Muscle of arm (tissue), 14 donors: ENCODE measurements around the gene HES4. TPM values are rescaled to one million over a fixed set of nuclear protein-coding genes. Genes with fewer than 3 reads are reported as not detected.

ENCODE experiments used
- DNase-seq: peaks from one replicate; pipeline ENCODE4 v3.0.0-alpha.2; 2013
- long read RNA-seq, 11 donors: transcript quantifications; one replicate each; lab custom pipeline, GENCODE V29; 2026
- polyA plus RNA-seq, 12 donors: library from polyadenylated mRNA; unstranded; fragments of 120-200 nt; gene quantifications; one replicate each; pipeline ENCODE4 v1.2.1, GENCODE V29; 2013; ENCODE audit not compliant: insufficient read length in 12 of 12

Gene HES4, protein sequence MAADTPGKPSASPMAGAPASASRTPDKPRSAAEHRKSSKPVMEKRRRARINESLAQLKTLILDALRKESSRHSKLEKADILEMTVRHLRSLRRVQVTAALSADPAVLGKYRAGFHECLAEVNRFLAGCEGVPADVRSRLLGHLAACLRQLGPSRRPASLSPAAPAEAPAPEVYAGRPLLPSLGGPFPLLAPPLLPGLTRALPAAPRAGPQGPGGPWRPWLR
- polyA plus RNA-seq, result 10 to 100 TPM in 7 of 12 donors, 1 to 10 TPM in 4, not detected in 1; 6.4 to 34.3 (median 10.3) TPM
- long read RNA-seq, donor 1, transcript HES4-201 (4 exons, 899 nt), result minor isoform, 6 of 26 reads
- long read RNA-seq, donor 1, transcript HES4-203 (2 exons, 1,038 nt), result major isoform, 14 of 26 reads
- long read RNA-seq, donor 1, transcript HES4-202 (3 exons, 1,040 nt), result minor isoform, 5 of 26 reads
- long read RNA-seq, donor 1, partial matches to known transcripts, result 0 of 26 reads
- long read RNA-seq, donor 1, other reads (novel, unspliced or antisense), result 0 of 26 reads
- long read RNA-seq, donor 2, transcript HES4-201 (4 exons, 899 nt), result minor isoform, 7 of 33 reads
- long read RNA-seq, donor 2, transcript HES4-202 (3 exons, 1,040 nt), result minor isoform, 8 of 33 reads
- long read RNA-seq, donor 2, transcript HES4-203 (2 exons, 1,038 nt), result major isoform, 16 of 33 reads
- long read RNA-seq, donor 2, partial matches to known transcripts, result 0 of 33 reads
- long read RNA-seq, donor 2, other reads (novel, unspliced or antisense), result 0 of 33 reads
- long read RNA-seq, donor 3, transcript HES4-201 (4 exons, 899 nt), result minor isoform, 10 of 31 reads
- long read RNA-seq, donor 3, transcript HES4-203 (2 exons, 1,038 nt), result major isoform, 17 of 31 reads
- long read RNA-seq, donor 3, partial matches to known transcripts, result 0 of 31 reads
- long read RNA-seq, donor 3, other reads (novel, unspliced or antisense), result 0 of 31 reads
- long read RNA-seq, donor 4, partial matches to known transcripts, result 0 of 4 reads
- long read RNA-seq, donor 4, other reads (novel, unspliced or antisense), result 0 of 4 reads
- long read RNA-seq, donor 5, transcript HES4-203 (2 exons, 1,038 nt), result major isoform, 14 of 32 reads
- long read RNA-seq, donor 5, transcript HES4-202 (3 exons, 1,040 nt), result minor isoform, 11 of 32 reads
- long read RNA-seq, donor 5, transcript HES4-201 (4 exons, 899 nt), result minor isoform, 5 of 32 reads
- long read RNA-seq, donor 5, partial matches to known transcripts, result 0 of 32 reads
- long read RNA-seq, donor 5, other reads (novel, unspliced or antisense), result 0 of 32 reads
- long read RNA-seq, donor 6, transcript HES4-201 (4 exons, 899 nt), result major isoform, 11 of 25 reads
- long read RNA-seq, donor 6, transcript HES4-203 (2 exons, 1,038 nt), result minor isoform, 8 of 25 reads
- long read RNA-seq, donor 6, partial matches to known transcripts, result 0 of 25 reads
- long read RNA-seq, donor 6, other reads (novel, unspliced or antisense), result 0 of 25 reads
- long read RNA-seq, donor 7, transcript HES4-203 (2 exons, 1,038 nt), result major isoform, 8 of 14 reads
- long read RNA-seq, donor 7, partial matches to known transcripts, result 0 of 14 reads
- long read RNA-seq, donor 7, other reads (novel, unspliced or antisense), result 0 of 14 reads
- long read RNA-seq, donor 8, transcript HES4-203 (2 exons, 1,038 nt), result major isoform, 13 of 29 reads
- long read RNA-seq, donor 8, transcript HES4-202 (3 exons, 1,040 nt), result minor isoform, 11 of 29 reads
- long read RNA-seq, donor 8, partial matches to known transcripts, result 0 of 29 reads
- long read RNA-seq, donor 8, other reads (novel, unspliced or antisense), result 0 of 29 reads
- long read RNA-seq, donor 9, transcript HES4-201 (4 exons, 899 nt), result major isoform, 8 of 20 reads
- long read RNA-seq, donor 9, transcript HES4-203 (2 exons, 1,038 nt), result minor isoform, 6 of 20 reads
- long read RNA-seq, donor 9, partial matches to known transcripts, result 0 of 20 reads
- long read RNA-seq, donor 9, other reads (novel, unspliced or antisense), result 0 of 20 reads
- long read RNA-seq, donor 10, transcript HES4-202 (3 exons, 1,040 nt), result major isoform, 11 of 33 reads
- long read RNA-seq, donor 10, transcript HES4-201 (4 exons, 899 nt), result major isoform, 11 of 33 reads
- long read RNA-seq, donor 10, transcript HES4-203 (2 exons, 1,038 nt), result minor isoform, 7 of 33 reads
- long read RNA-seq, donor 10, partial matches to known transcripts, result 0 of 33 reads
- long read RNA-seq, donor 10, other reads (novel, unspliced or antisense), result 0 of 33 reads
- long read RNA-seq, donor 11, transcript HES4-201 (4 exons, 899 nt), result minor isoform, 6 of 51 reads
- long read RNA-seq, donor 11, transcript HES4-203 (2 exons, 1,038 nt), result minor isoform, 10 of 51 reads
- long read RNA-seq, donor 11, transcript HES4-202 (3 exons, 1,040 nt), result major isoform, 11 of 51 reads
- long read RNA-seq, donor 11, partial matches to known transcripts, result 22 of 51 reads
- long read RNA-seq, donor 11, other reads (novel, unspliced or antisense), result 0 of 51 reads

DNA sequence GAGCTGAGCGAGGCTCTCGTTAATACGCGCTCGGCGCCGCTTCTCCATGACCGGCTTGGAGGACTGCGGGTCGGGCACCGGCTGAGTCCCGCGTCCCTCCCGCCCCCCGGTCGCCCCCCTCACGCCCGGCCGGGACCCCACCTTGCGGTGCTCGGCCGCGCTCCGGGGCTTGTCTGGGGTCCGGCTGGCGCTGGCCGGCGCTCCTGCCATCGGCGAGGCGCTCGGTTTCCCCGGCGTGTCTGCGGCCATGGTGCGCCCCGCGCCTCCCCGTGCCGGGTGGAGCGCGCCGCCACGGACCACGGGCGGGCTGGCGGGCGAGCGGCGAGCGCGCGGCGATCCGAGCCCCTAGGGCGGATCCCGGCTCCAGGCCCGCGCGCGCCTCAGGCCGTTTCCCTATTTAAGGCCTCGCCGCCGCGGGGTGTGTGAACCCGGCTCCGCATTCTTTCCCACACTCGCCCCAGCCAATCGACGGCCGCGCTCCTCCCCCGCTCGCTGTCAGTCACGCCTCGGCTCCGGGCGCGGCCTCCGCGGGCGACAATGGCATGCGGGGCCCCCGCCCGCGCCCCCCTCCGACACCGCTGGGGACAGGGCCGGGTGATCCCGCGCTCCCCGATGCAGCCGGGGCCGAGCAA lies at the start of gene HES4:
TSS of gene HES4 (minus strand) at position 373 of the 632 bp plus-strand sequence. CDS start at position 249, 124 bp downstream.
- peak; percentile 90 for DNase-seq

DNA sequence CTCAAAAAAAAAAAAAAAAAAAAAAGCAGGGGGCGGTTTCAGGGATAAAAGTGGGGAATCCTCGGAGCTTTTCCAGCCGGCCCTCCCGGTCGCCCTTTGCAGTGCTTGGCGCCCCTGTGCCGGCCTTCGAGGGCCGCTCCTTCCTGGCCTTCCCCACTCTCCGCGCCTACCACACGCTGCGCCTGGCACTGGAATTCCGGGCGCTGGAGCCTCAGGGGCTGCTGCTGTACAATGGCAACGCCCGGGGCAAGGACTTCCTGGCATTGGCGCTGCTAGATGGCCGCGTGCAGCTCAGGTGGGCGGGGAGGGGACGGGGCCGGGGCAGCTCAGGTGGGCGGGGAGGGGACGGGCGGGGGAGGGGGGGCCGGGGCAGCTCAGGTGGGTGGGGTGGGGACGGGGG lies 48.9 kb upstream of the HES4 start:
- no peak for DNase-seq

DNA sequence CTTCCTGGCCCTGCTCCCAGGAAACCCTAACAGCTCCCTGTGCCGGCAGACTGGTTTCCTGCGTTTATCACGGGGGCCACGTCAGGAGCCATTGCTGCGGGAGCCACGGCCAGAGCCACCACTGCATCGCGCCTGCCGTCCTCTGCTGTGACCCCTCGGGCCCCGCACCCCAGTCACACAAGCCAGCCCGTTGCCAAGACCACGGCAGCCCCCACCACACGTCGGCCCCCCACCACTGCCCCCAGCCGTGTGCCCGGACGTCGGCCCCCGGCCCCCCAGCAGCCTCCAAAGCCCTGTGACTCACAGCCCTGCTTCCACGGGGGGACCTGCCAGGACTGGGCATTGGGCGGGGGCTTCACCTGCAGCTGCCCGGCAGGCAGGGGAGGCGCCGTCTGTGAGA lies 48.1 kb upstream of the HES4 start:
- DNase-seq, result no peak

DNA sequence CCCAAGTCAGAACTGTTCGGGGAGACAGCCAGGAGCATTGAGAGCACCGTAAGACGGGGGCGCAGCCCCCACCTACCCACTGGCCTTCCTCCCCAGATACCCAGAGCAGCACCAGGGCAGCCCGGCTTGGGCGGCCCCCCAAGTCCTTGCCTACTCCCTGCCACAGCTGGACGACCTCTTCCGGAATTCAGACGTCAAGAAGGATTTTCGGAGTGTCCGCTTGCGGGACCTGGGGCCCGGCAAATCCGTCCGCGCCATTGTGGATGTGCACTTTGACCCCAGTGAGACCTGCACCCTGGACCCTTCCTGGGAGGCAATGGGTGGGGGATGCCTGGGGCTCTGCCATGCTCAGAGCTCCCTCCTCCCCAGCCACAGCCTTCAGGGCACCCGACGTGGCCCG lies 47.5 kb upstream of the HES4 start:
- no peak for DNase-seq

DNA sequence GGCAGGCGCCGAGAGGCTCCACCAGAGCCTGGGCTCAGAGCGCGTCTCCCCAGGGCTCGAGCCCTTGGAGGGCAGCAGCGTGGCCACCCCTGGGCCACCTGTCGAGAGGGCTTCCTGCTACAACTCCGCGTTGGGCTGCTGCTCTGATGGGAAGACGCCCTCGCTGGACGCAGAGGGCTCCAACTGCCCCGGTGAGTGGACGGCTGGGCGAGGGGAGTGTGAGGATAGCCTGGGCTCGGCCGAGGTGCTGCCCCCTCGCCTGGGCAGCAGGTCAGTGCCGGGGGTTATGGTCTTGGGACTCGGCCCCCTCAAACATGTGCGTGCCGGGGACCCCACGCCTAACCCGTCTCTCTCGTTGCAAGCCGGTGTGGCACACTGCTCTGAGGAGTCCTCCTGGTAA lies 46.9 kb upstream of the HES4 start:
- DNase-seq, result no peak

DNA sequence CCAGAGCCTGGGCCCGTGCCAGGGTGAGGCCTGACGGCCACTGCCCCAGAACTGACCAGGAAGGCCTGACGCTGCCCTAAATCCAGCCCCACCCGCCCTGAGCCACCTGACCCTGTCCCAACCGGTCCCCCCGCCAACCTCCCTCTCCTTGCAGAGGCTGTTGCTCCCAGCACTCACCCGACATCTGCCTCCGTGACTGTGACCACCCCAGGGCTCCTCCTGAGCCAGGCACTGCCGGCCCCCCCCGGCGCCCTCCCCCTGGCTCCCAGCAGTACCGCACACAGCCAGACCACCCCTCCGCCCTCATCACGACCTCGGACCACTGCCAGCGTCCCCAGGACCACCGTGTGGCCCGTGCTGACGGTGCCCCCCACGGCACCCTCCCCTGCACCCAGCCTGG lies 46.3 kb upstream of the HES4 start:
- DNase-seq, result no peak

DNA sequence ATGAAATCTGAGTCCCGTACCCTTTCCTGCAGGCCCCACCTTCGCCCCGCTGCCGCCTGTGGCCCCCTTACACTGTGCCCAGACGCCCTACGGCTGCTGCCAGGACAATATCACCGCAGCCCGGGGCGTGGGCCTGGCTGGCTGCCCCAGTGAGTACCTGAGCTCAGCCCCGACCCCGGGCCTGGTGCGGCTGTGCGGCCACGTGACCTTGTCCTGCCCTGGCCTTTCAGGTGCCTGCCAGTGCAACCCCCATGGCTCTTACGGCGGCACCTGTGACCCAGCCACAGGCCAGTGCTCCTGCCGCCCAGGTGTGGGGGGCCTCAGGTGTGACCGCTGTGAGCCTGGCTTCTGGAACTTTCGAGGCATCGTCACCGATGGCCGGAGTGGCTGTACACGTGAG lies 45.2 kb upstream of the HES4 start:
- no peak for DNase-seq

DNA sequence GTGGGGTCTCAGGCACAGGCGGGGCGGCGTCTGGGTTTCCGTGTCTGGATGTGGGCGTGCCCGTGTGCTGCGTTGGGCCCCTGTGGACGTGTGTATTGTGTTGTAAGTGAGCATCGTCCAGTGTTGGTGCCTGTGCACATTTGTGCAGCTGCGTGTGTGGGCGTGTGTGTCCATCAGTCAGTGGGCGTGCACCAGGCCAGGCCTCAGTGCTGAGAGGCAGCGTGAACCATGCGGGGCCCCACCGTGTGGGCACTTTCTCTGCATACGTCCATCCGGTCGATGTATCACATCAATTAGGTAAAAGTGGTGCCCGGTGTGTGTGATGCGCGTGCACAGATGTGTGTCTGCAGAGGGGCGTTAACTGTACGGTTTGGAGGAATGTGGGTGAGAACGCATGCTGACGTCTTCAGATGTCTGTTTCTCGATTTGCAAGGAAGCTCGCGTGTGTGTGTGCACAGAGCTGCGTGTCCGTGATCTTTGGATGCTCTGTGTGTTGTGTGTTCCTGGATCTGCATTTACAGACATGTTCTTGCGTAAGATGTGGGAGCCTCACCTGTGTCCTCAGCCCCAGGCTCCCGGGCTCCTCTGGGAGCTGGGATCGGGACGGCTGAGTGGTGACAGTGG lies 44.7 kb upstream of the HES4 start:
- DNase-seq, result no peak

DNA sequence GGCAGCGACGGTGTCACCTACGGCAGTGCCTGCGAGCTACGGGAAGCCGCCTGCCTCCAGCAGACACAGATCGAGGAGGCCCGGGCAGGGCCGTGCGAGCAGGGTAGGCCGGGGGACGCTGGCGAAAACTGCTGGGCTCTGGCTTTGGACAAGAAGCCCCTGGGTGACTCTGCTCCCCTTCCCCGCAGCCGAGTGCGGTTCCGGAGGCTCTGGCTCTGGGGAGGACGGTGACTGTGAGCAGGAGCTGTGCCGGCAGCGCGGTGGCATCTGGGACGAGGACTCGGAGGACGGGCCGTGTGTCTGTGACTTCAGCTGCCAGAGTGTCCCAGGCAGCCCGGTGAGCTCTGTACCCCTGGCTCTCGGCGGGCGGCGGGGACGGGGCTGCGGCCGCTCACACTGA lies 44.0 kb upstream of the HES4 start:
- DNase-seq, result no peak

DNA sequence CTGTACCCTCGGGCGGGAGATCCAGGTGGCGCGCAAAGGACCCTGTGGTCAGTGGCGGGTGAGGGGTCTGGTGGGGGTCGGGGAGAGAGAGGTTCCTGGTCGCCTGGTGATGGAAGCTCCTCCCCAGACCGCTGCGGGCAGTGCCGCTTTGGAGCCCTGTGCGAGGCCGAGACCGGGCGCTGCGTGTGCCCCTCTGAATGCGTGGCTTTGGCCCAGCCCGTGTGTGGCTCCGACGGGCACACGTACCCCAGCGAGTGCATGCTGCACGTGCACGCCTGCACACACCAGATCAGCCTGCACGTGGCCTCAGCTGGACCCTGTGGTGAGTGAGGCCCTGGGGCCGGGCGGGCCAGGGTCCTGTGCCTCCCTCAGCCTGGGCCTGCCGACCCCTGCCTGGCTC lies 43.5 kb upstream of the HES4 start:
- no peak for DNase-seq

DNA sequence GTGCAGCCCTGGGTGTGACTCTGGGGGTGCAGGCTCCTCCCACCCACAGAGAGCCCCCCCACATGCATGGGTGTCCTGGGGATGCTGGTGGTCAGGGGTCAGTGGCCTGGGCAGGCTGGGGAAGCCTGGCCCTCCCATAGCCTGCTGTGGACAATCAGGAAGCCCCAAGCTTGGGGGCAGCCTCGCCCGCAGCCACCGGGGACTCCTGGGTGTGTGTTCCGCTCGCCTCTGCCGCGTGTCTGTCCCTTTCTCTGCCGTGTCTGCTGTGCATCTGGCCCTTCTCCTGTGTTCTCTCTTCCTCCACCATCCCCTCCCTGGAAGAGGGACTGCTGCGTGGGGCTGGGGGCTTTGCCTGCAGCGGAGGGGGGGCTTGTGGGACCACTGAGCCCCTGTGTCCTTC lies 42.9 kb upstream of the HES4 start:
- DNase-seq, result no peak

DNA sequence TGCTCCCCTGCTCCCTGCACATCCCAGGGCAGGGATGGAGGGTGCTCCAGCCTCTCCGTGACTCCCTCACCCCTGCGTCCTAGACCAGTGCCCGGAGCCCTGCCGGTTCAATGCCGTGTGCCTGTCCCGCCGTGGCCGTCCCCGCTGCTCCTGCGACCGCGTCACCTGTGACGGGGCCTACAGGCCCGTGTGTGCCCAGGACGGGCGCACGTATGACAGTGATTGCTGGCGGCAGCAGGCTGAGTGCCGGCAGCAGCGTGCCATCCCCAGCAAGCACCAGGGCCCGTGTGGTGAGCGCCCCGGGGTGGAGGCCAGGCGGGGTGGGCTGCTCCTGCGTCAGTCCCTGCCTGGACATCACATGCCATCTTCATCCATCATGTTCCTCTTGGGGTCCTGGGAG lies 42.0 kb upstream of the HES4 start:
- no peak for DNase-seq

DNA sequence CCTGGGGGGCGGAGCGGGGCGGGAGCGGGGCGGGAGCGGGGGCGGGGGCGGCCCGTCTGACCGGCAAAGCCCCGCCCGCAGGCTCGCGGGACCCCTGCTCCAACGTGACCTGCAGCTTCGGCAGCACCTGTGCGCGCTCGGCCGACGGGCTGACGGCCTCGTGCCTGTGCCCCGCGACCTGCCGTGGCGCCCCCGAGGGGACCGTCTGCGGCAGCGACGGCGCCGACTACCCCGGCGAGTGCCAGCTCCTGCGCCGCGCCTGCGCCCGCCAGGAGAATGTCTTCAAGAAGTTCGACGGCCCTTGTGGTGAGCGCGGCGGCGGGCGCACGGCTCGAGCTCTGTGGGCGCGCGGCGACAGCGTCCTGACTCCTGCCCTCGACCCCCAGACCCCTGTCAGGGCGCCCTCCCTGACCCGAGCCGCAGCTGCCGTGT lies 41.2 kb upstream of the HES4 start:
- no peak for DNase-seq

DNA sequence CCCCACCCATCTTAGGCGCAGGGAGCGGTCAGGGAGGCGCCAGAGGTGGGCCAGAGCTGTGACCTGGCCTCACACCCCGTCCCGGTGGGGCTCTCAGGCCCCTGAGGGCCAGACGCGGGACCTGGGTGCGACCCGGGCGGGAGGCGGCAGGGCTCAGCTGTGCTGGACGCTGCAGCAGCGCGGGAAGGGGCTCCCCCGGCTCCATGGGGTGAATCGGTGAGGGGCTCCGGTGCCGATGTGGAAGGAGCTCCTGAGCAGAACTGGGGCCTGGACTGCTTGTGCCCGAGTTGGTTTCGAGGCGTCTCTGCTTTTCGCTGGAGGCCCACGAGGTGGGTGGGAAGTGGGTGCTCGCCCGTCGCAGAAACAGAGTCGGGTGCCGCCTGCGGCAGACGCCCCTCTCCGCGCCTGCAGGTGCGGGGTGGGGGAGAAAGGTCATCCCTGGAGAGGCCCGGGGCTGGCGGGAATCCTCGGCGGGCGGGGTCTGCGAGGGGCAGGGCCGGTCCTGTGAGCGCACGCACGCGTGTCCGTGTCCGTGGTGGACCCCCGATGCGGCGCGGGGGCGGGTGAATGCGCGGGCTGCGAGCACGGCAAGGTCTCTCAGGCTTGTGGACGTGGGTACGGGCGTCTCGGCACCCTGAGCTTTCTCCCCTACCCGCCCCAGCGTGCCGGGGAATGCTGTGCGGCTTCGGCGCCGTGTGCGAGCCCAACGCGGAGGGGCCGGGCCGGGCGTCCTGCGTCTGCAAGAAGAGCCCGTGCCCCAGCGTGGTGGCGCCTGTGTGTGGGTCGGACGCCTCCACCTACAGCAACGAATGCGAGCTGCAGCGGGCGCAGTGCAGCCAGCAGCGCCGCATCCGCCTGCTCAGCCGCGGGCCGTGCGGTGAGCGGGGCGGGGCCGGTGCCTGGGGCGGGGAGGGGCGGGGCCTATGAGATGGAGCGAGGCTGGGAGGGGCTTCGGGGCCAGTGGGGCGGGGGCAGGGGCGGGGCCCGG lies 40.4 kb upstream of the HES4 start:
- peak; percentile 58 for DNase-seq

DNA sequence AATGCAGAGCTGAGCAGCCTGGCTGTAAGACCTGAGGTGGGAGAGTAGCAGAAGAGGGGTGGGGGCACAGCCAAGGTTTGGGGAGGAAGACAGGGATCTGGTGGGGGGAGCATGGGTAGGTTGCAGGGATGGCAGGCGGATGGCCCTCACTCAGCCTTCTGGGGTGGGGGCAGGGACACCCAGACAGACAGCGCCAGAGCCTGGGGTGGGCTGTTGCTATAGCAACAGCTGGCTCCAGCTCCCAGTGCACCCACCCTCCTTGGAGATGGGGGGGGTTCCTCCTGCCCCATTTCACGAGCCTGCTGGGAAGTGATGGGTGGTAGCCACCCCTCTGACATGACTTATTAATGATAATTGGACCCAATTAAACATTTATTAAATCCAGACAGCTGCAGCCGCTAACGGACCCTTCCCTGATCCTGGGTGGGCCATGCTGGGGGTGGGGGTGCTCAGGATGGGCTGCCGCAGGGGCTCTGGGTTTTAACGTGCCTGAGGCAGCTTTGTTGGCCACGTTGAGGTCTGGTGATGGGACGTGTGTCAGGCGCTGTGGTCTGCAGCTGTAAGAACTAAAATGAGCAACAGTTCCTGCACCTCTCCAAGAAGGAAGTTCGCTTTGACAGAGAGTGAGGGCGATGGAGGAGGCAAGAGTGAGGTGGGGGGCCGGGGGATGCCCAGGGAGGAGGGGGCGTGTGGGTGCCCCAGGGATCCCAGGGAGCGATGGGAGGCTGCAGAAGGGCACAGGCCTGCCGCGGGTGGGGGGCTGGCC lies 39.4 kb upstream of the HES4 start:
- DNase-seq, result no peak

DNA sequence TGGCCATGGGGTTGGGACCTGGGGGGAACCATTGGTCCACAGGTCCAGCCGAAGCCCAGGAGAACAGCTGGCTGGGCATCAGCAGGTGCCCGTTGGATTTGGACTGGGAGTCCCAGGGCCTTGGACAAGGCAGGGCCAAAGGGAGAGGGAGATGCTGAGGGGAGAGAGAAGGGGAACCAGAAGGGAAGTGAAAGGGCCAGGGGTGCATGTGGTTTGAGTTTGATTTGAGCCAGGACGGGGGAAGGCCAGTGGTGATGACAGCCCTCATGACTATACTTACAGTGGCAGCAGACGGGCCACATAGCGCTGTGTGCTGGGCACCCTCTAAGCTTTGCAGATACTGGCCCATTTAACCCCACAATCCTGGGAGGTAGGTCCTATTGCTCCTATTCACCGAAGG lies 38.8 kb upstream of the HES4 start:
- no peak for DNase-seq
